Immature natural killer cell (primary cell): ENCODE data around the gene ANKMY1. TPM values are rescaled to one million over a fixed set of nuclear protein-coding genes. Genes with fewer than 3 reads are reported as not detected.

Source experiments
- DNase-seq, 3 donors: peaks; one replicate each; pipeline ENCODE4 v3.0.0; 2022; ENCODE audit warnings: mixed read lengths in 1 of 3
- H3K27ac Mint-ChIP-seq, 6 donors: one replicate each; pipeline ENCODE4 v1.8.0; 2020; ENCODE audit warnings: mixed read lengths in 6 of 6, mild to moderate bottlenecking in 5 of 6, inconsistent platforms in 4 of 6, moderate library complexity in 3 of 6
- H3K27me3 Mint-ChIP-seq, 3 donors: one replicate each; pipeline ENCODE4 v1.8.0; 2020 to 2021; ENCODE audit warnings: low read depth in 3 of 3, mild to moderate bottlenecking in 3 of 3, mixed read lengths in 3 of 3, moderate library complexity in 3 of 3, inconsistent platforms in 1 of 3
- H3K36me3 Mint-ChIP-seq, 3 donors: one replicate each; pipeline ENCODE4 v1.8.0; 2020; ENCODE audit warnings: mixed read lengths in 3 of 3, inconsistent platforms in 2 of 3, mild to moderate bottlenecking in 2 of 3
- H3K4me1 Mint-ChIP-seq, 2 donors: one replicate each; pipeline ENCODE4 v1.8.0; 2020; ENCODE audit warnings: inconsistent platforms in 2 of 2, mild to moderate bottlenecking in 2 of 2, mixed read lengths in 2 of 2, moderate library complexity in 1 of 2
- H3K4me3 Mint-ChIP-seq, 5 donors: one replicate each; pipeline ENCODE4 v1.8.0; 2020; ENCODE audit warnings: mild to moderate bottlenecking in 5 of 5, mixed read lengths in 5 of 5, inconsistent platforms in 3 of 5, moderate library complexity in 3 of 5
- H3K9me3 Mint-ChIP-seq, 6 donors: one replicate each; pipeline ENCODE4 v1.8.0; 2020; ENCODE audit warnings: mild to moderate bottlenecking in 6 of 6, mixed read lengths in 6 of 6, inconsistent platforms in 4 of 6, moderate library complexity in 3 of 6
- polyA plus RNA-seq, 3 donors: library from polyadenylated mRNA; unstranded; fragments of 300-500 nt; fragmentation: Illumina TruSeq; gene quantifications; one replicate each; pipeline ENCODE4 v1.2.3, GENCODE V29; 2021

The ANKMY1 gene
- polyA plus RNA-seq, 3 donors from 2014 or later: 5.6 to 12.4 (median 7.3) TPM

GRCh38 chr2:240573071-240573515 lies 15.3 kb upstream of the ANKMY1 start:
- no peak for DNase-seq
- Mint-ChIP-seq H3K27me3 (peaks cover 0 to 6% (median 0%) of the 10 kb centered on the region in 3 donors), H3K36me3 (no peaks in the 10 kb centered on the region), H3K9me3 (no peaks in the 10 kb centered on the region), H3K4me1 (peaks cover 31% of the 10 kb centered on the region in 2 donors), H3K27ac (no peak overlapping the region), H3K4me3 (no peak overlapping the region)

DNA sequence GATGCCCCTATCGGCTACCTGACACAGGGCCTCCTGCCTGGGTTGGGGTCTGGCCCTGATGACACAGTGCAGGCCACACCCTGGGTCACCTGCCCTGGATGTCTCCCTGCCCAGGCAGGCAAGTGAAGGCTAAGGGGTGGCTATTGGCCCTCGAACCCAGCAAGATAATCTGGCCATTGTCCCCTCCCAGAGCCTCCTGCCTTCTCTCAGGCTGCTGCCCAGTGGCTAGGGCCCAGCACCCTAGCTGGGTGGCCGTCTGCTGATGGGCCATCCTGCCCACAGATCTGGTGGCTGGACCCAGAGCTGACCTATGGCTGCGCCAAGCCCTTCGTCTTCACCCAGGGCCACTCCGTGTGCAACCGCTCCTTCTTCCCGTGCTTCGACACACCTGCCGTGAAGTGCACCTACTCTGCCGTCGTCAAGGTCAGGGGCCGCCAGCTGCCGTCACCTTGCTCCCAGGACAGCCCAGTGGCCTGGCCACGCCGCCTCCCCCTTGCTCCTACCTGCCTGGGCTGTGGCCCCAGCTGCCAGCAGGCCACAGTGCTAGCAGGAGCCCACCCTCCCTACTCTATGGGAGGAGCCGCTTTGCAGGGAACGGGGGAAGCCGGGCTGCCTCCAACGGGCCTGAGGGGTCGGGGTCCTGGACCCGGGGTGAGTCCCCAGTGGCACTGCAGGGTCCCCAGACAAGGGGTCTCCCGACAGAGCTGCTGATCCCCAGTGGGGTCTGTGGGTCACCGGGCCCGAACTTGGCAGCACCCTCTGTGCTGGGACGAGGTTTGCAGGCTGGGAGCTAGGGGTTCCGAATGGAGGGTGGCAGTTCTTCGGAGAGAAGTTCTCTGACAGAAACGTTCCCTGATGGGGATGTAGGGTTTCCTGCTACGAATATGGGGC lies 14.6 kb upstream of the ANKMY1 start:
- Mint-ChIP-seq H3K4me1 (peaks cover 37% of the 10 kb centered on the region in 2 donors), H3K4me3 (peak overlapping the region in 1 of 5 donors; percentile 33), H3K9me3 (no peaks in the 10 kb centered on the region), H3K27ac (peak overlapping the region in 1 of 6 donors; percentile 53), H3K36me3 (no peaks in the 10 kb centered on the region), H3K27me3 (peaks cover 2 to 11% (median 4%) of the 10 kb centered on the region in 3 donors)
- no peak for DNase-seq

- no peak for DNase-seq
- Mint-ChIP-seq H3K27ac (peak overlapping the region in 4 of 6 donors; percentile 40 to 67 (median 54)), H3K4me3 (peak overlapping the region; percentile 54 to 91 (median 86)), H3K36me3 (no peaks in the 10 kb centered on the region), H3K27me3 (peaks cover 6 to 20% (median 9%) of the 10 kb centered on the region in 3 donors), H3K4me1 (peaks cover 44 to 46% of the 10 kb centered on the region in 2 donors), H3K9me3 (no peaks in the 10 kb centered on the region)
These were observed 13.7 kb upstream of the ANKMY1 start for GRCh38 chr2:240571314-240571973.

GRCh38 chr2:240570531-240571313 lies 12.9 kb upstream of the ANKMY1 start:
- H3K9me3 Mint-ChIP-seq: no peaks in the 10 kb centered on the region
- peaks cover 9 to 24% (median 11%) of the 10 kb centered on the region in 3 donors for H3K27me3 Mint-ChIP-seq
- H3K27ac Mint-ChIP-seq: peak overlapping the region in 4 of 6 donors; percentile 28 to 86 (median 62)
- no peaks in the 10 kb centered on the region for H3K36me3 Mint-ChIP-seq
- DNase-seq: no peak
- peaks cover 47 to 50% of the 10 kb centered on the region in 2 donors for H3K4me1 Mint-ChIP-seq
- peak overlapping the region; percentile 86 to 91 (median 90) for H3K4me3 Mint-ChIP-seq

- H3K4me1 Mint-ChIP-seq: peaks cover 53 to 57% of the 10 kb centered on the region in 2 donors
- H3K36me3 Mint-ChIP-seq: peaks cover 0 to under 1% (median 0%) of the 10 kb centered on the region in 3 donors
- DNase-seq: no peak
- peak overlapping the region in 5 of 6 donors; percentile 63 to 92 (median 81) for H3K27ac Mint-ChIP-seq
- peaks cover 15 to 31% (median 18%) of the 10 kb centered on the region in 3 donors for H3K27me3 Mint-ChIP-seq
- H3K9me3 Mint-ChIP-seq: no peaks in the 10 kb centered on the region
- peak overlapping the region; percentile 86 to 91 (median 90) for H3K4me3 Mint-ChIP-seq
These were observed 12.3 kb upstream of the ANKMY1 start for GRCh38 chr2:240569998-240570530.

DNA sequence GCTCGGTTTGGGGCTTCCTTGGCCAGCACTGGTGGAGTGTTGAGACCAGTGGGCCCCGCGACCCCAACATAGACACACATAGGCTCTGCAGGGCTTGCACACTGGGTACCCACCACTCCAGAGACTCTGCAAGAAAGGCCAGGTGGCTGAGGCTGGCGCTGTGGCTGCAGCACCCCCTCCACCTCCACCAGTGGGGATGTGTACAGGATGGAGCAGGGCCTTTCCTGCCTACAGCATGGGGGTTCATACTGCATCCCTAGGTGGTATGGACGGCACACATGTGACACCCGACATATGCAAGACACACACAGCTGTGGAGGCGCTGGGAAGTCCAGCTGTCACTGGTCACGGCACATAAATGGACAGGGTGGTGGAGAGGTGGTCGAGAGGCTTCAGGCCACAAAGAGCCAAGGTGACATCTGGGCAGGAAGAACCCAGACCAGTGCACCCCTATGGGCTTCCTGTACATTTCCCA lies 11.8 kb upstream of the ANKMY1 start:
- H3K27ac Mint-ChIP-seq: peak overlapping the region; percentile 63 to 92 (median 86)
- peaks cover 58 to 62% of the 10 kb centered on the region in 2 donors for H3K4me1 Mint-ChIP-seq
- peak overlapping the region; percentile 86 to 91 (median 90) for H3K4me3 Mint-ChIP-seq
- peaks cover 0 to 4% (median 4%) of the 10 kb centered on the region in 3 donors for H3K36me3 Mint-ChIP-seq
- H3K27me3 Mint-ChIP-seq: peaks cover 18 to 31% (median 20%) of the 10 kb centered on the region in 3 donors
- DNase-seq: no peak
- no peaks in the 10 kb centered on the region for H3K9me3 Mint-ChIP-seq

DNA sequence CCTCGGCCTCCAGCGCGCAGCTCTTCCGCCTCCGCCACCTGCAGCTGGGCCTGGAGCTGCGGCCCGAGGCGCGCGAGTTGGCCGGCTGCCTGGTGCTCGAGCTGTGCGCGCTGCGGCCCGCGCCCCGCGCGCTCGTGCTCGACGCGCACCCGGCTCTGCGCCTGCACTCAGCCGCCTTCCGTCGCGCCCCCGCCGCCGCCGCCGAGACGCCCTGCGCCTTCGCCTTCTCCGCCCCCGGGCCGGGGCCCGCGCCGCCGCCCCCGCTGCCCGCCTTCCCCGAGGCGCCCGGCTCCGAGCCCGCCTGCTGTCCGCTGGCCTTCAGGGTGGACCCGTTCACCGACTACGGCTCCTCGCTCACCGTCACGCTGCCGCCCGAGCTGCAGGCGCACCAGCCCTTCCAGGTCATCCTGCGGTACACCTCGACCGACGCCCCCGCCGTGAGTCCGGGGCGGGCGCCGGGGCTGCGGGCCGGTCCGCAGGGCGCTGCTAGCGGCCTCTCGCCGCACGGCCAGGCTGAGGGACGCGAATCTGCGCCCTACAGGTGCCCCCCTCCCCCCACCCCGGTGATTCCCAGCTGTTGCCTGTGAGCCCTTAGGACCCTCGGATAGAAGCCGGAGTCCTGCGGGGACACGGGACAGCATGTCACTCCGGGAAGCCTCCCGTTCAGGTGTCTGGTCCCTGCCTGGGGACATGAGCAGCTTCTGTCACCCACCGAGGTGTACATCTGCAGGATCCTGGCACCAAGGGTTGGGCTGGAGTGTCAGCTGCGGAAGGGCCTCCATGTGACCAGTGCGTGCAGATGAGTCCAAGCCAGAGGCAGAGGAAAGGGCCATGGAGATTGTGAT lies 11.1 kb upstream of the ANKMY1 start:
- Mint-ChIP-seq H3K36me3 (peaks cover 0 to 4% (median 4%) of the 10 kb centered on the region in 3 donors), H3K27ac (peak overlapping the region; percentile 63 to 92 (median 86)), H3K9me3 (no peaks in the 10 kb centered on the region), H3K27me3 (peaks cover 18 to 31% (median 24%) of the 10 kb centered on the region in 3 donors), H3K4me3 (peak overlapping the region; percentile 86 to 91 (median 90)), H3K4me1 (peaks cover 65 to 69% of the 10 kb centered on the region in 2 donors)
- peak in 1 of 3 donors; percentile 78 for DNase-seq

DNA sequence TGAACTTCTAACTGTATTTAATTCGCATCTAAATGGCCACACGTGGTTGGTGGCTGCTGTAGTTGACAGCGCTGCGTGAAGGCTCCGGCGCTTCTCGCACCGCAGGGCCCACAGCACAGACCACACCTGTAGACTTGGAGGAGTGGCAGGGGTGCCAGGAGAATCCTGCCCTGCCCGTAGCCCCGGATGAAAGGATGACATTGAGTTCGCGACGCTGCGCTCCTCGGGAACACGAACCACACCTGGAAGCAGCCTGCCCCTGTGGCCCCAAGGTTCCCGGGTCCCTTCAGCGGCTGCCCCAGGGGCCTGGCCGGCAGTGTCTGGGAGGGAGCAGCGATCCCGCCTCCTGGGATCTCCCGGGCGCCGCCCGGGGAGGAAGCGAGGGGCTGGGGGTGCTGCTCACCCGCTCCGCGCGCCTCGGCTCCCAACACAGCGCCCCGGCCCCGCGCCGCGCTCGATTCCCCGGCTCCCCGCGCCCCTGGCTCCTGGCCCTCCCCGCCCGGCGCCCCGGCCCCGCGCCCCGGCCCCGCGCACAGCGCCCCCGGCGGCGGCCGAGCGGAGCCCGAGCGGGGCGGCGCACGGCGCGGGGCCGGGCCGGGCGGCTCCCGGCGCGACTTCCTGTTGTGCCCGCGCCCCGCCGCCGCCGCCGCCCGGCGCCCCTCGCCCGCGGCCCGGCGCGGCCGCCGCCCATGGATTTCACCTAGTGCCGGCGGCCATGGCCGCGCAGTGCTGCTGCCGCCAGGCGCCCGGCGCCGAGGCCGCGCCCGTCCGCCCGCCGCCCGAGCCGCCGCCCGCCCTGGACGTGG lies 10.3 kb upstream of the ANKMY1 start, which contains the start of gene RNPEPL1:
RNPEPL1 (plus strand) TSS at position 613 of the 806 bp plus-strand sequence; CDS start at position 716, 103 bp downstream.
- Mint-ChIP-seq H3K27me3 (peaks cover 18 to 31% (median 24%) of the 10 kb centered on the region in 3 donors), H3K27ac (peak within 1 kb of the TSS; percentile 93 to 99 (median 96))
- DNase-seq: peak; percentile 66 to 77 (median 73)

GRCh38 chr2:240567137-240567871 lies 9.5 kb upstream of the ANKMY1 start:
- Mint-ChIP-seq H3K36me3 (peaks cover 0 to 8% (median 8%) of the 10 kb centered on the region in 3 donors), H3K4me1 (peaks cover 81 to 85% of the 10 kb centered on the region in 2 donors), H3K27ac (peak overlapping the region; percentile 93 to 99 (median 96))

More for the DNA sequence above, 10.3 kb upstream of the ANKMY1 start, which contains the start of gene RNPEPL1:
- peaks cover 73 to 77% of the 10 kb centered on the region in 2 donors for H3K4me1 Mint-ChIP-seq
- no peaks in the 10 kb centered on the region for H3K9me3 Mint-ChIP-seq
- peaks cover 0 to 8% (median 8%) of the 10 kb centered on the region in 3 donors for H3K36me3 Mint-ChIP-seq
- peak within 1 kb of the TSS; percentile 86 to 94 (median 92) for H3K4me3 Mint-ChIP-seq

DNA sequence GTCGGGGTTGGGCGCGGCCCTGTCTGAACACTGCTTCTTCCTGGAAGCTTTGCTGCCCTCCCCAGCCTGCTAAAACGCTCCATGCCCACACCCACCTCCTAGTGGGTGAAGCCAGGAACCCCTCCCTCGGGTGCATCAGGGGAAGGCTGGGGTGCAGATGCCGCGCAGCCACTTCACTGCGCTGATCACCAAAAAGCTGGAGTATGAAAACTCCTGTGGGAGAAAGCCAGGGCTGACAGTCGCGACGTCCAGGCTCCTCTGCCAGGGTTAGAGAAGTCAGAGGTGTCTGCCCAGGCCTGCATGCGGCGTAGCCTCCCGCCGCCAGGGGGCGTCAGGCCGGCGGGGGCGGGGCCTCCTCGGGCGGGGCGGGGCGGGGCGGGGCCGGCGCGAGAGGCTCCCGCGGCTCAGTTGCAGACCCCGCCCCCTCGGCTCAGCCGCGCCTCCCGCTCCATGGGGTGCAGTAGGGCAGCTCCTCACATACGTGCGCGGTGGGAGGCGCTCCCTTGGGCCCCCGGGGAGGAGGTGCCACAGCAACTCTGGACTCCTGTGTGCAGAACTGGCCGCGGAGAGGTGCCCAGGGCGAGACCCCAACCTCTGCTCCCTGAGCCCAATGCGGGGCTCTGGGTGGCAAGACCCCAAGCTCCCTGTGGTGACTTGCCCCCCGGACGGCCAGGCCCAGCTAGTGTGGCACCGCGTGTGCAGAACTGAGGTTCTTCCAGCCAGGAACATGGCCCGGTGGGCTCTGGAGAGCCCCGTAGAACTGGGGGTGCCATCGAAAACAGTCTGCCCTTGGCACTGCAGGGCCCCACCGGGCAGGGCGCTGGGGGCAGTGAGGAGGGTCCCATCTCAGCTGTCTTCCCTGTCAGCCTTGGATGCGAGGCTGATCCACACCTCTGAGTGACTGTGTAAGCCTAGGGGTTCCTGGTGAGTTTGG lies 8.7 kb upstream of the ANKMY1 start:
- H3K9me3 Mint-ChIP-seq: no peaks in the 10 kb centered on the region
- H3K36me3 Mint-ChIP-seq: peaks cover 0 to 10% (median 8%) of the 10 kb centered on the region in 3 donors

More at GRCh38 chr2:240567137-240567871, 9.5 kb upstream of the ANKMY1 start:
- peak overlapping the region; percentile 85 to 94 (median 92) for H3K4me3 Mint-ChIP-seq
- peaks cover 18 to 29% (median 24%) of the 10 kb centered on the region in 3 donors for H3K27me3 Mint-ChIP-seq
- no peaks in the 10 kb centered on the region for H3K9me3 Mint-ChIP-seq
- DNase-seq: peak; percentile 67 to 74 (median 68)

More for the DNA sequence above, 8.7 kb upstream of the ANKMY1 start:
- H3K4me3 Mint-ChIP-seq: peak overlapping the region; percentile 85 to 94 (median 92)
- peak overlapping the region; percentile 93 to 100 (median 98) for H3K27ac Mint-ChIP-seq
- H3K4me1 Mint-ChIP-seq: peaks cover 82 to 86% of the 10 kb centered on the region in 2 donors
- peak; percentile 92 to 94 (median 93) for DNase-seq
- peaks cover 18 to 28% (median 24%) of the 10 kb centered on the region in 3 donors for H3K27me3 Mint-ChIP-seq
